Endothelial cell of umbilical vein (primary cell): ENCODE measurements around the gene TUBA1C. TPM values are rescaled to one million over a fixed set of nuclear protein-coding genes. Genes with fewer than 3 reads are reported as not detected.

Source experiments
- BruUV-seq: library from RNA; stranded (reverse); fragments of 400-500 nt; replicated peaks from 2 replicates; lab custom pipeline; 2021; lab: Mats Ljungman, UMichigan
- CTCF ChIA-PET: fragments of 300-600, 350-600 bp; sonication (Branson Sonifier 250); formaldehyde crosslinking; loops from one replicate; lab custom pipeline; 2021; ENCODE audit warnings: antibody characterized with exemption, inconsistent platforms; lab: Charles Lee
- POLR2A ChIA-PET: fragments of 300-600, 350-600 bp; sonication (Branson Sonifier 250); formaldehyde crosslinking; loops from one replicate; lab custom pipeline; 2021; ENCODE audit warnings: antibody characterized with exemption, inconsistent platforms; lab: Charles Lee
- DNase-seq: peaks from one replicate; pipeline ENCODE4 v3.0.0-alpha.2; 2011; ENCODE audit warnings: low read depth, low spot score
- FAIRE-seq: peaks from 2 replicates; lab custom pipeline; 2011; peaks lifted over from hg19 to GRCh38; lab: Jason Lieb, UNC
- H2AFZ ChIP-seq: 2 replicates; pipeline ENCODE4 v1.6.0; 2012; ENCODE audit warnings: low read depth, low read length, control low read depth, inconsistent platforms
- H3K27ac ChIP-seq: 2 replicates; pipeline ENCODE4 v1.5.1; 2011; ENCODE audit warnings: low read depth, mild to moderate bottlenecking, control low read depth, low read length, moderate library complexity; ENCODE audit not compliant: insufficient read depth
- H3K27me3 ChIP-seq, 2 experiments: 2 replicates each; pipeline versions ENCODE4 v1.6.0 to v1.6.1; 2011; ENCODE audit warnings: low read length in 2 of 2, mixed read lengths in 1 of 2; ENCODE audit not compliant: control insufficient read depth in 2 of 2, insufficient read depth in 2 of 2
- H3K36me3 ChIP-seq, 2 experiments: 2 replicates in 1 of 2; 3 replicates in 1 of 2; pipeline ENCODE4 v1.5.1; 2011; ENCODE audit warnings: low read length in 2 of 2, mild to moderate bottlenecking in 1 of 2, moderate library complexity in 1 of 2; ENCODE audit not compliant: control insufficient read depth in 2 of 2, insufficient read depth in 2 of 2; ENCODE audit errors: extremely low read depth in 1 of 2
- H3K4me1 ChIP-seq: 3 replicates; pipeline ENCODE4 v1.5.1; 2011; ENCODE audit warnings: mild to moderate bottlenecking, low read length; ENCODE audit not compliant: control insufficient read depth, insufficient read depth; ENCODE audit errors: extremely low read depth
- H3K4me2 ChIP-seq: 2 replicates; pipeline ENCODE4 v1.6.1; 2011; ENCODE audit warnings: low read length, control low read depth, mixed read lengths; ENCODE audit not compliant: insufficient read depth
- H3K4me3 ChIP-seq, 3 experiments: fragments of 200-600 bp in 1 of 3; sonication (generic), shearing (Covaris generic) in 1 of 3; replicated peaks in 1 of 3; 2 replicates each; pipeline ENCODE4 v1.5.1; 2011 to 2016; ENCODE audit warnings: control low read depth in 3 of 3, low read length in 3 of 3, mild to moderate bottlenecking in 2 of 3, inconsistent platforms in 1 of 3, low read depth in 1 of 3, moderate library complexity in 1 of 3; ENCODE audit not compliant: insufficient read depth in 1 of 3
- H3K79me2 ChIP-seq: 2 replicates; pipeline ENCODE4 v1.6.0; 2012; ENCODE audit warnings: low read length, inconsistent platforms; ENCODE audit not compliant: control insufficient read depth, insufficient read depth
- H3K9ac ChIP-seq: replicated peaks from 2 replicates; pipeline ENCODE3; 2011; ENCODE audit warnings: low read length, control low read depth; ENCODE audit not compliant: insufficient read depth; ENCODE audit errors: extremely low read depth
- H3K9me1 ChIP-seq: replicated peaks from 3 replicates; pipeline ENCODE4 v1.6.0; 2011; ENCODE audit warnings: mild to moderate bottlenecking, low read length; ENCODE audit not compliant: control insufficient read depth, insufficient read depth; ENCODE audit errors: extremely low read depth
- H3K9me3 ChIP-seq: replicated peaks from 2 replicates; pipeline ENCODE4 v1.5.1; 2012; ENCODE audit warnings: low read length, inconsistent platforms; ENCODE audit not compliant: control insufficient read depth, insufficient read depth
- H4K20me1 ChIP-seq: replicated peaks from 2 replicates; pipeline ENCODE3; 2011; ENCODE audit warnings: mild to moderate bottlenecking, low read length; ENCODE audit not compliant: control insufficient read depth, insufficient read depth; ENCODE audit errors: extremely low read depth
- CTCF ChIP-seq, 2 donors: IDR thresholded peaks; 1 replicate in 1 of 2; 2 replicates in 1 of 2; pipeline ENCODE4 v1.5.1; 2011; ENCODE audit warnings: low read length in 2 of 2, mild to moderate bottlenecking in 2 of 2, moderate library complexity in 2 of 2, control low read depth in 1 of 2, inconsistent platforms in 1 of 2, low read depth in 1 of 2; ENCODE audit not compliant: insufficient read depth in 1 of 2; ENCODE audit errors: extremely low read depth in 1 of 2
- EZH2 ChIP-seq: IDR thresholded peaks from 2 replicates; pipeline ENCODE4 v1.6.1; 2012; ENCODE audit warnings: borderline replicate concordance, low read depth, mild to moderate bottlenecking, moderate library complexity, low read length, inconsistent platforms; ENCODE audit not compliant: severe bottlenecking
- FOS ChIP-seq: IDR thresholded peaks from 2 replicates; pipeline ENCODE4 v1.6.1; 2011; ENCODE audit warnings: mild to moderate bottlenecking, low read length, moderate library complexity, borderline replicate concordance; ENCODE audit not compliant: insufficient read depth
- GATA2 ChIP-seq: IDR thresholded peaks from 2 replicates; pipeline ENCODE4 v1.7.0; 2011; ENCODE audit warnings: low read depth, mild to moderate bottlenecking, moderate library complexity, mixed read lengths, low read length; ENCODE audit not compliant: insufficient read length, insufficient read depth
- MYC ChIP-seq: IDR thresholded peaks from one replicate; pipeline ENCODE4 v1.6.1; 2011; ENCODE audit warnings: mild to moderate bottlenecking, low read depth, low read length
- POLR2A ChIP-seq: IDR thresholded peaks from 2 replicates; pipeline ENCODE4 v1.6.1; 2012; ENCODE audit warnings: low read depth, mild to moderate bottlenecking, control low read depth, low read length
- dilution Hi-C: fragments of 300-500 bp; cut with MboI; formaldehyde crosslinking; loops from one replicate; pipeline ENCODE4 v1.15.0; 2019; ENCODE audit warnings: low sequenced_read_pairs; ENCODE audit not compliant: extremely low pct_ligation_motif_present
- intact Hi-C: fragments of 100-400 bp; cut with micrococcal nuclease; formaldehyde crosslinking; loops from one replicate; pipeline ENCODE4 v1.10.0; 2022
- polyA plus RNA-seq, 4 experiments: library from polyadenylated mRNA; depleted of rRNA in 3 of 4; stranded (reverse) in 3 of 4; unstranded in 1 of 4; fragments of >200 nt; gene quantifications; 2 replicates each; pipeline versions ENCODE4 v1.2.1 to v1.2.3, GENCODE V29; 2011 to 2012; ENCODE audit warnings: missing spikeins in 1 of 4
- total RNA-seq: library from RNA; stranded (reverse); gene quantifications from 2 replicates; pipeline ENCODE4 v1.2.3, GENCODE V29; 2021

Gene TUBA1C
- total and polyA plus RNA-seq, 2 donors (not counting 3 experiments of a cell fraction or from before 2014, with no cell fraction given), result 515 to 2,063 TPM

DNA sequence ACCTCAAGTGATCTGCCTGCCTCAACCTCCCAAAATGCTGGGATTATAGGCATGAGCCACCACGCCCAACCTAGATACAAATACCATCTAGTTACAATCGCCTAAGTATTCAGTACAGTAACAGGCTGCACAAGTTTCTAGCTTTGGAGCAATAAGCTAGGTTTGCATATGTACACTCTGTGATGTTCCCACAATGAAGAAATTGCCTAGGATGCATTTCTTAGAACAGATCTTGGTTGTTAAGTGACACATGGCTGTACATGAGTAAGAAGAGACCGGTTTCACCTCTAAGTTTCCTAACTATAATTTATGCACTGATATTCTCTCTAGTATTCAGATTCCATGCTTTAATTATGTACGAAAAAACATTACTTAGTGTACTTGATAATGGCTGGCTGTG, 5.4 kb upstream of the TUBA1C start:
- Histone ChIP-seq H3K27me3 (no peaks in the 10 kb centered on the region), H3K36me3 (no peaks in the 10 kb centered on the region), H3K4me1 (peaks cover 19% of the 10 kb centered on the region), H2AFZ (no peak overlapping the region), H3K9ac (no peak overlapping the region), H4K20me1 (no peaks in the 10 kb centered on the region), H3K9me3 (no peaks in the 10 kb centered on the region), H3K9me1 (no peaks in the 10 kb centered on the region), H3K4me2 (peak overlapping the region; percentile 71), H3K27ac (no peak overlapping the region), H3K4me3 (no peak overlapping the region), H3K79me2 (peaks cover 16% of the 10 kb centered on the region)
- dilution Hi-C loops, result no loop called here
- ChIA-PET CTCF (interaction anchor here (1.2 kb wide), 1 partner anchor 130 kb away, joined by 5 read pairs; no protein-coding TSS in a partner anchor), POLR2A (interaction anchor here (0.7 kb wide), 1 partner anchor 1776 kb away, joined by 3 read pairs; no protein-coding TSS in a partner anchor)
- FAIRE-seq (no peak), DNase-seq (no peak)
- no peak for TF ChIP-seq MYC
- TF ChIP-seq POLR2A, result no peak
- no peak for TF ChIP-seq EZH2
- no peak for TF ChIP-seq CTCF (IDR thresholded peaks at IDR 0.05; ENCODE audit: extremely low read depth in 1 of 2, insufficient read depth in 1 of 2, low read depth in 1 of 2, low read length in 2 of 2)
- TF ChIP-seq GATA2, result no peak
- no peak for TF ChIP-seq FOS
- intact Hi-C loops, result no loop called here
- BruUV-seq, result no TSS peak
